PC-3 (cell line): Measurements from ENCODE around the gene SEMA5A. TPM values are rescaled to one million over a fixed set of nuclear protein-coding genes. Genes with fewer than 3 reads are reported as not detected.

Source experiments
- ATAC-seq: fragments of 200-7000 bp; cut with Tn5 transposase; 2 replicates; pipeline ENCODE4 v1.9.1; 2020; ENCODE audit warnings: mild to moderate bottlenecking, moderate library complexity
- BruUV-seq: library from RNA; stranded (reverse); fragments of 400-500 nt; replicated peaks from 2 replicates; lab custom pipeline; 2021; lab: Mats Ljungman, UMichigan
- CTCF ChIA-PET: fragments of 300-600 bp; sonication (Branson Sonifier 250); formaldehyde crosslinking; loops from one replicate; lab custom pipeline; 2022; ENCODE audit warnings: antibody characterized with exemption; lab: Charles Lee
- POLR2A ChIA-PET: fragments of 300-600 bp; sonication (Branson Sonifier 250); formaldehyde crosslinking; loops from one replicate; lab custom pipeline; 2022; ENCODE audit warnings: antibody characterized with exemption; ENCODE audit not compliant: unreplicated experiment; lab: Charles Lee
- DNase-seq: peaks from one replicate; pipeline ENCODE4 v3.0.0-alpha.2; 2015
- H2AFZ ChIP-seq: fragments of 300-600 bp; sonication (generic); 2 replicates; pipeline ENCODE4 v1.6.0; 2016; ENCODE audit warnings: antibody characterized with exemption, low read length
- H3F3A ChIP-seq: fragments of 300-600 bp; sonication (generic); one replicate; pipeline ENCODE4 v1.6.0; 2017; ENCODE audit warnings: antibody characterized with exemption, low read length, control low read depth, mild to moderate bottlenecking; ENCODE audit not compliant: unreplicated experiment
- H3K27ac ChIP-seq: fragments of 300-600 bp; sonication (generic); 2 replicates; pipeline ENCODE4 v1.5.1; 2016; ENCODE audit warnings: mild to moderate bottlenecking, low read length
- H3K27me3 ChIP-seq: fragments of 300-600 bp; sonication (generic); 2 replicates; pipeline ENCODE4 v1.6.1; 2016; ENCODE audit warnings: low read length, mixed read lengths
- H3K36me3 ChIP-seq: fragments of 300-600 bp; sonication (generic); 2 replicates; pipeline ENCODE4 v1.6.1; 2016; ENCODE audit warnings: low read depth, mixed run types, low read length, mixed read lengths
- H3K4me1 ChIP-seq: fragments of 300-600 bp; sonication (generic); 2 replicates; pipeline ENCODE4 v1.5.1; 2016; ENCODE audit warnings: low read length; ENCODE audit not compliant: insufficient read depth
- H3K4me2 ChIP-seq: fragments of 300-600 bp; sonication (generic); 2 replicates; pipeline ENCODE4 v1.6.0; 2016; ENCODE audit warnings: low read length
- H3K4me3 ChIP-seq: fragments of 300-600 bp; sonication (generic); 2 replicates; pipeline ENCODE4 v1.5.1; 2016; ENCODE audit warnings: mild to moderate bottlenecking, low read length, mixed read lengths
- H3K79me2 ChIP-seq: fragments of 300-600 bp; sonication (generic); 2 replicates; pipeline ENCODE4 v1.6.1; 2017; ENCODE audit warnings: low read length, mixed read lengths
- H3K9ac ChIP-seq: fragments of 300-600 bp; sonication (generic); 2 replicates; pipeline ENCODE4 v1.6.0; 2016; ENCODE audit warnings: mild to moderate bottlenecking, low read length
- H3K9me2 ChIP-seq: fragments of 300-600 bp; sonication (generic); replicated peaks from 2 replicates; pipeline ENCODE4 v1.6.1; 2016; ENCODE audit warnings: mixed run types, low read length, mixed read lengths
- H3K9me3 ChIP-seq: fragments of 300-600 bp; sonication (generic); 2 replicates; pipeline ENCODE4 v1.6.1; 2016; ENCODE audit warnings: low read length, mixed read lengths
- H4K20me1 ChIP-seq: fragments of 300-600 bp; sonication (generic); 2 replicates; pipeline ENCODE4 v1.6.1; 2016; ENCODE audit warnings: low read length, mixed read lengths
- EZH2 ChIP-seq: fragments of 300-600 bp; sonication (generic); IDR thresholded peaks from one replicate; pipeline ENCODE4 v1.6.1; 2017; ENCODE audit warnings: antibody characterized with exemption, mild to moderate bottlenecking, low read length; ENCODE audit not compliant: unreplicated experiment
- EZH2phosphoT487 ChIP-seq: fragments of 300-600 bp; sonication (generic); IDR thresholded peaks from 2 replicates; pipeline ENCODE4 v1.6.1; 2018; ENCODE audit warnings: mild to moderate bottlenecking, antibody characterized with exemption, low read length, borderline replicate concordance
- intact Hi-C: fragments of 100-400 bp; cut with micrococcal nuclease; formaldehyde crosslinking; loops from 2 replicates; pipeline ENCODE4 v1.9.0; 2023
- total RNA-seq: library from RNA; depleted of rRNA; stranded (reverse); fragments of >200 nt; gene quantifications from 2 replicates; pipeline ENCODE4 v1.2.3, GENCODE V29; 2014
- TF ChIP-seq, protein P1 (sequence below): fragments of 300-600 bp; sonication (generic); conservative IDR thresholded peaks from 2 replicates; pipeline ENCODE4 v1.5.1; 2017; ENCODE audit warnings: antibody characterized with exemption, low read depth, mild to moderate bottlenecking, low read length

The SEMA5A gene
- total RNA-seq, 1 experiment from 2014 or later, result 4.4 TPM

DNA sequence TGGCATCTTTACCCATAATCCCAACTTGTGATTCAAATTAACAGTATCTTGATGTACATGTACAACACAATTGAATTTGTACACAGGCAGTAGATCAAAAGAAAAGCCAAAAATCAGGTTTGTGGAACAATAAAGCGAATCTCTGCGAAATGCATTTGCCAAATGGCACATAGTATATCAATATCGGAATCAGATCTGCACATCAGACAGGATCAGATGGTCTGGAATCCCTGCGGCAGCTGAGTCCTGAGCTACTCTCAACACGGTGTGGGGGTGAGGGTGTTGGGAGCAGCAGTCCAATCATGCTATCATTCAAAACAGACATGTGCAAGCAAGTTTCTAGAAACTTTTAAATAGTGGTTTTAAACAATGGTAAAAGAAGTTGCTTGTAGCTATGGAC lies 358.3 kb downstream of the SEMA5A start:
- DNase-seq, result no peak
- no peak overlapping the region for H3K4me3 ChIP-seq
- H3K27ac ChIP-seq, result no peak overlapping the region
- no peak overlapping the region for H3K4me2 ChIP-seq
- H4K20me1 ChIP-seq, result no peaks in the 10 kb centered on the region
- intact Hi-C loops, result no loop called here
- 0 out of 2 replicates have a peak overlapping the region, but pooled peaks have one; percentile 8 for H2AFZ ChIP-seq
- H3K9me2 ChIP-seq, result 0 out of 2 replicates have a peak, but pooled peaks cover 3% of the 10 kb centered on the region
- no peak overlapping the region for H3K9ac ChIP-seq
- no peaks in the 10 kb centered on the region for H3K27me3 ChIP-seq
- no peak for ATAC-seq
- no peak for TF ChIP-seq EZH2phosphoT487
- TF ChIP-seq, protein P1, sequence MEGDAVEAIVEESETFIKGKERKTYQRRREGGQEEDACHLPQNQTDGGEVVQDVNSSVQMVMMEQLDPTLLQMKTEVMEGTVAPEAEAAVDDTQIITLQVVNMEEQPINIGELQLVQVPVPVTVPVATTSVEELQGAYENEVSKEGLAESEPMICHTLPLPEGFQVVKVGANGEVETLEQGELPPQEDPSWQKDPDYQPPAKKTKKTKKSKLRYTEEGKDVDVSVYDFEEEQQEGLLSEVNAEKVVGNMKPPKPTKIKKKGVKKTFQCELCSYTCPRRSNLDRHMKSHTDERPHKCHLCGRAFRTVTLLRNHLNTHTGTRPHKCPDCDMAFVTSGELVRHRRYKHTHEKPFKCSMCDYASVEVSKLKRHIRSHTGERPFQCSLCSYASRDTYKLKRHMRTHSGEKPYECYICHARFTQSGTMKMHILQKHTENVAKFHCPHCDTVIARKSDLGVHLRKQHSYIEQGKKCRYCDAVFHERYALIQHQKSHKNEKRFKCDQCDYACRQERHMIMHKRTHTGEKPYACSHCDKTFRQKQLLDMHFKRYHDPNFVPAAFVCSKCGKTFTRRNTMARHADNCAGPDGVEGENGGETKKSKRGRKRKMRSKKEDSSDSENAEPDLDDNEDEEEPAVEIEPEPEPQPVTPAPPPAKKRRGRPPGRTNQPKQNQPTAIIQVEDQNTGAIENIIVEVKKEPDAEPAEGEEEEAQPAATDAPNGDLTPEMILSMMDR, result no peak
- TF ChIP-seq EZH2, result no peak
- no peaks in the 10 kb centered on the region for H3K9me3 ChIP-seq
- BruUV-seq, result no TSS peak
- H3K4me1 ChIP-seq, result peaks cover 8% of the 10 kb centered on the region; the same call in 1 of the 2 replicates
- no peaks in the 10 kb centered on the region for H3F3A ChIP-seq
- ChIA-PET CTCF (no interaction called here), POLR2A (no interaction called here)
- H3K79me2 ChIP-seq, result no peaks in the 10 kb centered on the region
- no peaks in the 10 kb centered on the region for H3K36me3 ChIP-seq

DNA sequence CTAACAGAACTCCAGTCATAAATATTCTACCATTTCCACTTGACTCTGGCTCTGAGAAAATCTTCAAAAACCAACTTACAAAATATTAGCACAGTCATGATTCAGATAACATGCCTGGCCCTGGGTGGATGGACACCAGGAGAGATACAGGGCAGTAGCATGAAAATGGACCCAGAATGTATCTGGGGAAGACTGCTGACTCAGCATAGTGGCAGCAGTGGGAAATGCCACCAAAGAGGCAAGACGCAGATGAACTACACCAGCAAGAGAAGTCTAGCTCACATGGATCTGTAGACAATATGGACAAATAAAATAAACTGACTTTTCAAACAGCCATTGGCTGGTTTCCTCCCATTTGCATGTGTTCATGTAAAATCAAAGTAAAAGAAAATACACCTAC lies 359.8 kb downstream of the SEMA5A start:
- TF ChIP-seq, protein P1, result no peak
- TF ChIP-seq EZH2 (no peak), EZH2phosphoT487 (no peak)
- Histone ChIP-seq H3K79me2 (no peaks in the 10 kb centered on the region), H3K36me3 (no peaks in the 10 kb centered on the region), H3F3A (no peaks in the 10 kb centered on the region), H3K27ac (no peak overlapping the region), H3K9me2 (0 out of 2 replicates have a peak, but pooled peaks cover 3% of the 10 kb centered on the region), H3K4me2 (no peak overlapping the region), H3K4me3 (no peak overlapping the region), H4K20me1 (no peaks in the 10 kb centered on the region), H3K9ac (no peak overlapping the region), H3K27me3 (no peaks in the 10 kb centered on the region), H3K4me1 (peaks cover 8% of the 10 kb centered on the region; the same call in 1 of the 2 replicates), H2AFZ (no peak overlapping the region), H3K9me3 (no peaks in the 10 kb centered on the region)
- POLR2A ChIA-PET, result no interaction called here
- no peak for ATAC-seq
- CTCF ChIA-PET, result no interaction called here
- no TSS peak for BruUV-seq
- no peak for DNase-seq
- intact Hi-C loops, result no loop called here

DNA sequence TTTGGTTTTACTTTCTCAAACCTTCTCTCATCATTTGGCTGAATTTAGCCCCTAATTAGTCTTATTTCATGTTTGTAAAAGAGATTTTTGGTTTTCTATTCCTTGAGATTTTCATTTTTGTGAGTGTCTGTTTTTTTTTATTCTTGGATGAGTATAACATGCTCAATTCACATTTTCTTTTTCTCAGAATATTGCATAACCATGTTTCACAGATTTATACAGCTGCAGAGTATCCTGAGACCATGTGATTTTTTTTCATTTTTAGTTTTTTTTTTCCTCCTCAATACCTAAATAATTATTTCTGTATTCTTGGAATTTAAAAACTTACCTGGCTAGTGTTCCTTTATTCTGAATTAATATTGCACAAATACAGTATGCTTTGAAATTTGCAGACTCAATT lies 361.9 kb downstream of the SEMA5A start:
- no peaks in the 10 kb centered on the region for H3K79me2 ChIP-seq
- H4K20me1 ChIP-seq, result no peaks in the 10 kb centered on the region
- no peak overlapping the region for H2AFZ ChIP-seq
- H3K27me3 ChIP-seq, result no peaks in the 10 kb centered on the region
- H3K9ac ChIP-seq, result no peak overlapping the region
- ATAC-seq (no peak), DNase-seq (no peak)
- TF ChIP-seq, protein P1, result no peak
- no peak for TF ChIP-seq EZH2phosphoT487
- no peak for TF ChIP-seq EZH2
- 0 out of 2 replicates have a peak, but pooled peaks cover 3% of the 10 kb centered on the region for H3K9me2 ChIP-seq
- H3K4me2 ChIP-seq, result no peak overlapping the region
- no peak overlapping the region for H3K27ac ChIP-seq
- BruUV-seq, result no TSS peak
- H3K4me1 ChIP-seq, result peaks cover 8% of the 10 kb centered on the region; the same call in 1 of the 2 replicates
- H3F3A ChIP-seq, result no peaks in the 10 kb centered on the region
- POLR2A ChIA-PET, result no interaction called here
- H3K9me3 ChIP-seq, result no peaks in the 10 kb centered on the region
- H3K4me3 ChIP-seq, result no peak overlapping the region
- CTCF ChIA-PET, result no interaction called here
- intact Hi-C loops, result no loop called here
- no peaks in the 10 kb centered on the region for H3K36me3 ChIP-seq
